Endothelial cell of umbilical vein (primary cell): ENCODE measurements around the gene ZP4. TPM values are rescaled to one million over a fixed set of nuclear protein-coding genes. Genes with fewer than 3 reads are reported as not detected.

ENCODE experiments used
- BruUV-seq: library from RNA; stranded (reverse); fragments of 400-500 nt; replicated peaks from 2 replicates; lab custom pipeline; 2021; lab: Mats Ljungman, UMichigan
- CTCF ChIA-PET: fragments of 300-600, 350-600 bp; sonication (Branson Sonifier 250); formaldehyde crosslinking; loops from one replicate; lab custom pipeline; 2021; ENCODE audit warnings: antibody characterized with exemption, inconsistent platforms; lab: Charles Lee
- POLR2A ChIA-PET: fragments of 300-600, 350-600 bp; sonication (Branson Sonifier 250); formaldehyde crosslinking; loops from one replicate; lab custom pipeline; 2021; ENCODE audit warnings: antibody characterized with exemption, inconsistent platforms; lab: Charles Lee
- DNase-seq: peaks from one replicate; pipeline ENCODE4 v3.0.0-alpha.2; 2011; ENCODE audit warnings: low read depth, low spot score
- FAIRE-seq: peaks from 2 replicates; lab custom pipeline; 2011; peaks lifted over from hg19 to GRCh38; lab: Jason Lieb, UNC
- H2AFZ ChIP-seq: 2 replicates; pipeline ENCODE4 v1.6.0; 2012; ENCODE audit warnings: low read depth, low read length, control low read depth, inconsistent platforms
- H3K27ac ChIP-seq: 2 replicates; pipeline ENCODE4 v1.5.1; 2011; ENCODE audit warnings: low read depth, mild to moderate bottlenecking, control low read depth, low read length, moderate library complexity; ENCODE audit not compliant: insufficient read depth
- H3K27me3 ChIP-seq, 2 experiments: 2 replicates each; pipeline versions ENCODE4 v1.6.0 to v1.6.1; 2011; ENCODE audit warnings: low read length in 2 of 2, mixed read lengths in 1 of 2; ENCODE audit not compliant: control insufficient read depth in 2 of 2, insufficient read depth in 2 of 2
- H3K36me3 ChIP-seq, 2 experiments: 2 replicates in 1 of 2; 3 replicates in 1 of 2; pipeline ENCODE4 v1.5.1; 2011; ENCODE audit warnings: low read length in 2 of 2, mild to moderate bottlenecking in 1 of 2, moderate library complexity in 1 of 2; ENCODE audit not compliant: control insufficient read depth in 2 of 2, insufficient read depth in 2 of 2; ENCODE audit errors: extremely low read depth in 1 of 2
- H3K4me1 ChIP-seq: 3 replicates; pipeline ENCODE4 v1.5.1; 2011; ENCODE audit warnings: mild to moderate bottlenecking, low read length; ENCODE audit not compliant: control insufficient read depth, insufficient read depth; ENCODE audit errors: extremely low read depth
- H3K4me2 ChIP-seq: 2 replicates; pipeline ENCODE4 v1.6.1; 2011; ENCODE audit warnings: low read length, control low read depth, mixed read lengths; ENCODE audit not compliant: insufficient read depth
- H3K4me3 ChIP-seq, 3 experiments: fragments of 200-600 bp in 1 of 3; sonication (generic), shearing (Covaris generic) in 1 of 3; replicated peaks in 1 of 3; 2 replicates each; pipeline ENCODE4 v1.5.1; 2011 to 2016; ENCODE audit warnings: control low read depth in 3 of 3, low read length in 3 of 3, mild to moderate bottlenecking in 2 of 3, inconsistent platforms in 1 of 3, low read depth in 1 of 3, moderate library complexity in 1 of 3; ENCODE audit not compliant: insufficient read depth in 1 of 3
- H3K79me2 ChIP-seq: 2 replicates; pipeline ENCODE4 v1.6.0; 2012; ENCODE audit warnings: low read length, inconsistent platforms; ENCODE audit not compliant: control insufficient read depth, insufficient read depth
- H3K9ac ChIP-seq: replicated peaks from 2 replicates; pipeline ENCODE3; 2011; ENCODE audit warnings: low read length, control low read depth; ENCODE audit not compliant: insufficient read depth; ENCODE audit errors: extremely low read depth
- H3K9me1 ChIP-seq: replicated peaks from 3 replicates; pipeline ENCODE4 v1.6.0; 2011; ENCODE audit warnings: mild to moderate bottlenecking, low read length; ENCODE audit not compliant: control insufficient read depth, insufficient read depth; ENCODE audit errors: extremely low read depth
- H3K9me3 ChIP-seq: replicated peaks from 2 replicates; pipeline ENCODE4 v1.5.1; 2012; ENCODE audit warnings: low read length, inconsistent platforms; ENCODE audit not compliant: control insufficient read depth, insufficient read depth
- H4K20me1 ChIP-seq: replicated peaks from 2 replicates; pipeline ENCODE3; 2011; ENCODE audit warnings: mild to moderate bottlenecking, low read length; ENCODE audit not compliant: control insufficient read depth, insufficient read depth; ENCODE audit errors: extremely low read depth
- EZH2 ChIP-seq: IDR thresholded peaks from 2 replicates; pipeline ENCODE4 v1.6.1; 2012; ENCODE audit warnings: borderline replicate concordance, low read depth, mild to moderate bottlenecking, moderate library complexity, low read length, inconsistent platforms; ENCODE audit not compliant: severe bottlenecking
- FOS ChIP-seq: IDR thresholded peaks from 2 replicates; pipeline ENCODE4 v1.6.1; 2011; ENCODE audit warnings: mild to moderate bottlenecking, low read length, moderate library complexity, borderline replicate concordance; ENCODE audit not compliant: insufficient read depth
- GATA2 ChIP-seq: IDR thresholded peaks from 2 replicates; pipeline ENCODE4 v1.7.0; 2011; ENCODE audit warnings: low read depth, mild to moderate bottlenecking, moderate library complexity, mixed read lengths, low read length; ENCODE audit not compliant: insufficient read length, insufficient read depth
- JUN ChIP-seq: IDR thresholded peaks from 2 replicates; pipeline ENCODE4 v1.6.1; 2011; ENCODE audit warnings: borderline replicate concordance, low read depth; ENCODE audit not compliant: insufficient read length, insufficient read depth
- MYC ChIP-seq: IDR thresholded peaks from one replicate; pipeline ENCODE4 v1.6.1; 2011; ENCODE audit warnings: mild to moderate bottlenecking, low read depth, low read length
- POLR2A ChIP-seq: IDR thresholded peaks from 2 replicates; pipeline ENCODE4 v1.6.1; 2012; ENCODE audit warnings: low read depth, mild to moderate bottlenecking, control low read depth, low read length
- POLR2AphosphoS5 ChIP-seq: IDR thresholded peaks from 2 replicates; pipeline ENCODE4 v1.6.1; 2012; ENCODE audit warnings: low read depth, mild to moderate bottlenecking, control low read depth, low read length, moderate library complexity; ENCODE audit not compliant: insufficient read depth
- dilution Hi-C: fragments of 300-500 bp; cut with MboI; formaldehyde crosslinking; loops from one replicate; pipeline ENCODE4 v1.15.0; 2019; ENCODE audit warnings: low sequenced_read_pairs; ENCODE audit not compliant: extremely low pct_ligation_motif_present
- intact Hi-C: fragments of 100-400 bp; cut with micrococcal nuclease; formaldehyde crosslinking; loops from one replicate; pipeline ENCODE4 v1.10.0; 2022
- polyA plus RNA-seq, 4 experiments: library from polyadenylated mRNA; depleted of rRNA in 3 of 4; stranded (reverse) in 3 of 4; unstranded in 1 of 4; fragments of >200 nt; gene quantifications; 2 replicates each; pipeline versions ENCODE4 v1.2.1 to v1.2.3, GENCODE V29; 2011 to 2012; ENCODE audit warnings: missing spikeins in 1 of 4
- total RNA-seq: library from RNA; stranded (reverse); gene quantifications from 2 replicates; pipeline ENCODE4 v1.2.3, GENCODE V29; 2021
- TF ChIP-seq, protein P1 (sequence below): IDR thresholded peaks from 2 replicates; pipeline ENCODE4 v1.6.1; 2011; ENCODE audit not compliant: insufficient read depth, insufficient read length
- TF ChIP-seq, protein P2 (sequence below), 2 donors: IDR thresholded peaks; 1 replicate in 1 of 2; 2 replicates in 1 of 2; pipeline ENCODE4 v1.5.1; 2011; ENCODE audit warnings: low read length in 2 of 2, mild to moderate bottlenecking in 2 of 2, moderate library complexity in 2 of 2, control low read depth in 1 of 2, inconsistent platforms in 1 of 2, low read depth in 1 of 2; ENCODE audit not compliant: insufficient read depth in 1 of 2; ENCODE audit errors: extremely low read depth in 1 of 2

ZP4 gene
- total and polyA plus RNA-seq, 2 donors (not counting 3 experiments of a cell fraction or from before 2014, with no cell fraction given) = not detected

DNA sequence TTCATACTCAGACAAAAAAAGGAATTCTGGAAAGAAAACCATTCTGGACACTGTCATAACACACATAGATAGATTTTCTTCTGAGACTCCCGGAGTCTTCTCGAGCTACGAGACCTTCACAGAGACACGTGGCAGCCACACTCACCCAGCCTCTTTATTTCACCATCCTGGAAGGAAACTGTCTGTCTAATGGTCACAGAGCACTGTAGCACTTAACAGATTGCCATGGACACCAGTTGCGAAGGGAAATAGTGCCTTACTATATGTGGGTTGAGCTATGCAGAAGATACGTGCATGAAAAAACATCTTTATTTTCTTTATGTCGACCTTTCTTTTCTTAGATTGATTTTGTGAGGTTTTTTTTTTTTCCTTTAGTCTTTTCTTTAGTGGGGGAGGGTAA lies 57.9 kb downstream of the ZP4 start:
- Histone ChIP-seq H3K27me3 (no peaks in the 10 kb centered on the region), H3K79me2 (no peaks in the 10 kb centered on the region), H3K27ac (no peak overlapping the region), H2AFZ (no peak overlapping the region), H3K4me2 (no peak overlapping the region), H3K4me1 (no peaks in the 10 kb centered on the region), H3K9me1 (no peaks in the 10 kb centered on the region), H3K9ac (no peak overlapping the region), H4K20me1 (no peaks in the 10 kb centered on the region), H3K4me3 (no peak overlapping the region), H3K9me3 (peaks cover 13% of the 10 kb centered on the region), H3K36me3 (no peaks in the 10 kb centered on the region)
- dilution Hi-C loops (no loop called here), intact Hi-C loops (no loop called here)
- no peak for FAIRE-seq
- DNase-seq = no peak
- ChIA-PET CTCF (no interaction called here), POLR2A (no interaction called here)
- no TSS peak for BruUV-seq
- TF ChIP-seq JUN = no peak
- no peak for TF ChIP-seq POLR2A
- no peak for TF ChIP-seq EZH2
- TF ChIP-seq, protein P1, sequence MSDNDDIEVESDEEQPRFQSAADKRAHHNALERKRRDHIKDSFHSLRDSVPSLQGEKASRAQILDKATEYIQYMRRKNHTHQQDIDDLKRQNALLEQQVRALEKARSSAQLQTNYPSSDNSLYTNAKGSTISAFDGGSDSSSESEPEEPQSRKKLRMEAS = no peak
- no peak for TF ChIP-seq POLR2AphosphoS5
- no peak for TF ChIP-seq MYC
- TF ChIP-seq, protein P2, sequence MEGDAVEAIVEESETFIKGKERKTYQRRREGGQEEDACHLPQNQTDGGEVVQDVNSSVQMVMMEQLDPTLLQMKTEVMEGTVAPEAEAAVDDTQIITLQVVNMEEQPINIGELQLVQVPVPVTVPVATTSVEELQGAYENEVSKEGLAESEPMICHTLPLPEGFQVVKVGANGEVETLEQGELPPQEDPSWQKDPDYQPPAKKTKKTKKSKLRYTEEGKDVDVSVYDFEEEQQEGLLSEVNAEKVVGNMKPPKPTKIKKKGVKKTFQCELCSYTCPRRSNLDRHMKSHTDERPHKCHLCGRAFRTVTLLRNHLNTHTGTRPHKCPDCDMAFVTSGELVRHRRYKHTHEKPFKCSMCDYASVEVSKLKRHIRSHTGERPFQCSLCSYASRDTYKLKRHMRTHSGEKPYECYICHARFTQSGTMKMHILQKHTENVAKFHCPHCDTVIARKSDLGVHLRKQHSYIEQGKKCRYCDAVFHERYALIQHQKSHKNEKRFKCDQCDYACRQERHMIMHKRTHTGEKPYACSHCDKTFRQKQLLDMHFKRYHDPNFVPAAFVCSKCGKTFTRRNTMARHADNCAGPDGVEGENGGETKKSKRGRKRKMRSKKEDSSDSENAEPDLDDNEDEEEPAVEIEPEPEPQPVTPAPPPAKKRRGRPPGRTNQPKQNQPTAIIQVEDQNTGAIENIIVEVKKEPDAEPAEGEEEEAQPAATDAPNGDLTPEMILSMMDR (IDR thresholded peaks at IDR 0.05; ENCODE audit: extremely low read depth in 1 of 2, insufficient read depth in 1 of 2, low read depth in 1 of 2, low read length in 2 of 2) = no peak
- TF ChIP-seq GATA2 = no peak
- TF ChIP-seq FOS = no peak
